Ascending aorta (tissue), 2 donors: Measurements from ENCODE around the gene MAST3. TPM values are rescaled to one million over a fixed set of nuclear protein-coding genes. Genes with fewer than 3 reads are reported as not detected.
"Not testable (repeated sequence)": the region's sequence is repeated elsewhere in the genome, so short reads cannot be mapped to it uniquely, and the experiment has no call there.

Experiments
- DNase-seq, 2 donors: peaks; one replicate each; pipeline ENCODE4 v3.0.0-alpha.2; 2019; ENCODE audit warnings: low spot score in 2 of 2
- H3K27ac ChIP-seq, 2 donors: fragments of 200-600 bp; sonication (generic); one replicate each; pipeline ENCODE4 v1.5.1; 2016 to 2017; ENCODE audit warnings: mild to moderate bottlenecking in 1 of 2
- H3K27me3 ChIP-seq: fragments of 200-600 bp; sonication (generic); one replicate; pipeline ENCODE4 v1.5.1; 2017
- H3K36me3 ChIP-seq, 2 donors: fragments of 200-600 bp; sonication (generic); one replicate each; pipeline ENCODE4 v1.5.1; 2016
- H3K4me1 ChIP-seq, 2 donors: fragments of 200-600 bp; sonication (generic); one replicate each; pipeline ENCODE4 v1.5.1; 2016 to 2017; ENCODE audit warnings: mild to moderate bottlenecking in 1 of 2
- H3K4me3 ChIP-seq, 2 donors: fragments of 200-600 bp; sonication (generic); one replicate each; pipeline ENCODE4 v1.5.1; 2016 to 2017; ENCODE audit warnings: mild to moderate bottlenecking in 1 of 2
- H3K9me3 ChIP-seq, 2 donors: fragments of 200-600 bp; sonication (generic); one replicate each; pipeline ENCODE4 v1.5.1; 2016
- CTCF ChIP-seq, 3 experiments: fragments of 200-600 bp in 2 of 3; fragments of 450-650 bp in 1 of 3; sonication (generic) in 2 of 3; IDR thresholded peaks; one replicate each; pipeline ENCODE4 v1.5.1; 2016 to 2019; ENCODE audit warnings: antibody characterized with exemption in 3 of 3, mild to moderate bottlenecking in 1 of 3, moderate library complexity in 1 of 3
- intact Hi-C: fragments of 100-400 bp; cut with DNase I; formaldehyde crosslinking; loops from one replicate; pipeline ENCODE4 v1.15.1; 2023
- total RNA-seq: library from RNA; depleted of rRNA; stranded (reverse); fragments of >200 nt; gene quantifications from one replicate; pipeline ENCODE4 v1.1.0, GENCODE V29; 2016

Gene MAST3
- total RNA-seq, 1 donor from 2014 or later = 32.8 TPM

GRCh38 chr19:18101268-18101667 is 3.7 kb downstream of the MAST3 start:
- DNase-seq = no peak
- H3K4me3 ChIP-seq = no peak overlapping the region
- H3K27me3 ChIP-seq = no peaks in the 10 kb centered on the region
- H3K36me3 ChIP-seq = no peaks in the 10 kb centered on the region
- intact Hi-C loops = loop anchor here (5.0 to 10.0 kb wide), 2 partner anchors 94 to 314 kb away; partner anchors contain the start of genes ARRDC2 and SSBP4
- H3K9me3 ChIP-seq = no peaks in the 10 kb centered on the region
- H3K27ac ChIP-seq = no peak overlapping the region
- peaks cover 9 to 31% of the 10 kb centered on the region in 2 donors for H3K4me1 ChIP-seq
- no peak for TF ChIP-seq CTCF (IDR thresholded peaks at IDR 0.05)

- intact Hi-C loops = loop anchor here (5.0 to 10.0 kb wide), 2 partner anchors 96 to 312 kb away; partner anchors contain the start of genes ARRDC2 and SSBP4
These were observed 5.5 kb downstream of the MAST3 start for GRCh38 chr19:18102916-18103542.

GRCh38 chr19:18104793-18105131 is 7.2 kb downstream of the MAST3 start:
- Histone ChIP-seq H3K9me3 (no peaks in the 10 kb centered on the region), H3K27me3 (no peaks in the 10 kb centered on the region), H3K36me3 (no peaks in the 10 kb centered on the region), H3K27ac (peak overlapping the region; percentile 80 to 90), H3K4me3 (peak overlapping the region; percentile 43 to 60), H3K4me1 (peaks cover 4 to 15% of the 10 kb centered on the region in 2 donors)
- no peak for TF ChIP-seq CTCF (IDR thresholded peaks at IDR 0.05)
- intact Hi-C loops = loop anchor here (5.0 to 10.0 kb wide), 2 partner anchors 97 to 310 kb away; partner anchors contain the start of genes ARRDC2 and SSBP4
- no peak for DNase-seq

More at GRCh38 chr19:18102916-18103542, 5.5 kb downstream of the MAST3 start:
- DNase-seq = no peak
- Histone ChIP-seq H3K36me3 (no peaks in the 10 kb centered on the region), H3K27me3 (no peaks in the 10 kb centered on the region), H3K9me3 (no peaks in the 10 kb centered on the region), H3K4me3 (no peak overlapping the region), H3K4me1 (peaks cover 9 to 24% of the 10 kb centered on the region in 2 donors), H3K27ac (peak overlapping the region; percentile 80 to 90)
- TF ChIP-seq CTCF (IDR thresholded peaks at IDR 0.05) = no peak

GRCh38 chr19:18105259-18105658 is 7.7 kb downstream of the MAST3 start:
- H3K27me3 ChIP-seq, H3K36me3 ChIP-seq: not testable (repeated sequence)
- intact Hi-C loops = loop anchor here (10.0 kb wide), 1 partner anchor 310 kb away; the partner anchor contains the start of gene SSBP4

GRCh38 chr19:18107235-18107634 is 9.7 kb downstream of the MAST3 start:
- no peak overlapping the region for H3K27ac ChIP-seq
- H3K4me3 ChIP-seq = no peak overlapping the region
- intact Hi-C loops = loop anchor here (10.0 kb wide), 1 partner anchor 308 kb away; the partner anchor contains the start of gene SSBP4
- no peaks in the 10 kb centered on the region for H3K27me3 ChIP-seq
- H3K9me3 ChIP-seq = no peaks in the 10 kb centered on the region
- no peak for DNase-seq
- no peaks in the 10 kb centered on the region for H3K36me3 ChIP-seq
- H3K4me1 ChIP-seq = peaks cover 4 to 20% of the 10 kb centered on the region in 2 donors
- TF ChIP-seq CTCF (IDR thresholded peaks at IDR 0.05) = no peak

More at GRCh38 chr19:18105259-18105658, 7.7 kb downstream of the MAST3 start:
- not testable (repeated sequence) for H3K9me3 ChIP-seq, H3K27ac ChIP-seq, DNase-seq, H3K4me3 ChIP-seq
- peaks cover 4 to 15% of the 10 kb centered on the region in 2 donors for H3K4me1 ChIP-seq

GRCh38 chr19:18108897-18109296 is 11.3 kb downstream of the MAST3 start:
- Histone ChIP-seq H3K27me3 (no peaks in the 10 kb centered on the region), H3K4me1 (peaks cover 0 to 14% of the 10 kb centered on the region in 2 donors), H3K9me3 (no peaks in the 10 kb centered on the region), H3K36me3 (no peaks in the 10 kb centered on the region), H3K27ac (peak overlapping the region in 1 of 2 donors; percentile 68), H3K4me3 (no peak overlapping the region)
- intact Hi-C loops = loop anchor here (10.0 kb wide), 1 partner anchor 306 kb away; the partner anchor contains the start of gene SSBP4
- no peak for DNase-seq
- no peak for TF ChIP-seq CTCF (IDR thresholded peaks at IDR 0.05)
